Measurements from ENCODE around the gene CRNKL1. TPM values are rescaled to one million over a fixed set of nuclear protein-coding genes. Genes with fewer than 3 reads are reported as not detected.

Gene CRNKL1
- total RNA-seq, 1 donor from 2014 or later, result 31.5 TPM

GRCh38 chr20:20075032-20075431, 22.8 kb upstream of the CRNKL1 start:
- peaks cover 19% of the 10 kb centered on the region for H3K4me1 Mint-ChIP-seq (ENCODE audit: low read depth)
- H3K27me3 Mint-ChIP-seq, result peaks cover 6% of the 10 kb centered on the region
- H3K27ac Mint-ChIP-seq, result no peak overlapping the region
- DNase-seq (ENCODE audit: low spot score, unreplicated experiment), result no peak
- H3K4me3 Mint-ChIP-seq (ENCODE audit: low read depth), result no peak overlapping the region
- no peaks in the 10 kb centered on the region for H3K36me3 Mint-ChIP-seq (ENCODE audit: insufficient read depth)
- TF ChIP-seq, protein P1, sequence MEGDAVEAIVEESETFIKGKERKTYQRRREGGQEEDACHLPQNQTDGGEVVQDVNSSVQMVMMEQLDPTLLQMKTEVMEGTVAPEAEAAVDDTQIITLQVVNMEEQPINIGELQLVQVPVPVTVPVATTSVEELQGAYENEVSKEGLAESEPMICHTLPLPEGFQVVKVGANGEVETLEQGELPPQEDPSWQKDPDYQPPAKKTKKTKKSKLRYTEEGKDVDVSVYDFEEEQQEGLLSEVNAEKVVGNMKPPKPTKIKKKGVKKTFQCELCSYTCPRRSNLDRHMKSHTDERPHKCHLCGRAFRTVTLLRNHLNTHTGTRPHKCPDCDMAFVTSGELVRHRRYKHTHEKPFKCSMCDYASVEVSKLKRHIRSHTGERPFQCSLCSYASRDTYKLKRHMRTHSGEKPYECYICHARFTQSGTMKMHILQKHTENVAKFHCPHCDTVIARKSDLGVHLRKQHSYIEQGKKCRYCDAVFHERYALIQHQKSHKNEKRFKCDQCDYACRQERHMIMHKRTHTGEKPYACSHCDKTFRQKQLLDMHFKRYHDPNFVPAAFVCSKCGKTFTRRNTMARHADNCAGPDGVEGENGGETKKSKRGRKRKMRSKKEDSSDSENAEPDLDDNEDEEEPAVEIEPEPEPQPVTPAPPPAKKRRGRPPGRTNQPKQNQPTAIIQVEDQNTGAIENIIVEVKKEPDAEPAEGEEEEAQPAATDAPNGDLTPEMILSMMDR (IDR thresholded peaks at IDR 0.05; ENCODE audit: unreplicated experiment), result no peak
- H3K9me3 Mint-ChIP-seq (ENCODE audit: low read depth), result no peaks in the 10 kb centered on the region

- TF ChIP-seq, protein P1 (IDR thresholded peaks at IDR 0.05; ENCODE audit: unreplicated experiment), result no peak
- Mint-ChIP-seq H3K27me3 (peaks cover 6% of the 10 kb centered on the region), H3K4me1 (ENCODE audit: low read depth) (peaks cover 14% of the 10 kb centered on the region), H3K27ac (no peak overlapping the region), H3K9me3 (ENCODE audit: low read depth) (no peaks in the 10 kb centered on the region), H3K4me3 (ENCODE audit: low read depth) (no peak overlapping the region), H3K36me3 (ENCODE audit: insufficient read depth) (no peaks in the 10 kb centered on the region)
- no peak for DNase-seq (ENCODE audit: low spot score, unreplicated experiment)
Observed at GRCh38 chr20:20073801-20074371, 21.6 kb upstream of the CRNKL1 start.

- DNase-seq (ENCODE audit: low spot score, unreplicated experiment), result no peak
- Mint-ChIP-seq H3K4me1 (ENCODE audit: low read depth) (no peaks in the 10 kb centered on the region), H3K4me3 (ENCODE audit: low read depth) (no peak overlapping the region), H3K9me3 (ENCODE audit: low read depth) (no peaks in the 10 kb centered on the region), H3K27me3 (peaks cover 6% of the 10 kb centered on the region), H3K36me3 (ENCODE audit: insufficient read depth) (no peaks in the 10 kb centered on the region), H3K27ac (no peak overlapping the region)
- TF ChIP-seq, protein P1 (IDR thresholded peaks at IDR 0.05; ENCODE audit: unreplicated experiment), result no peak
Observed at GRCh38 chr20:20070871-20071726, 18.8 kb upstream of the CRNKL1 start.

- Mint-ChIP-seq H3K27me3 (no peaks in the 10 kb centered on the region), H3K4me3 (ENCODE audit: low read depth) (no peak overlapping the region), H3K36me3 (ENCODE audit: insufficient read depth) (no peaks in the 10 kb centered on the region), H3K9me3 (ENCODE audit: low read depth) (no peaks in the 10 kb centered on the region), H3K27ac (no peak overlapping the region), H3K4me1 (ENCODE audit: low read depth) (no peaks in the 10 kb centered on the region)
- no peak for DNase-seq (ENCODE audit: low spot score, unreplicated experiment)
- TF ChIP-seq, protein P1 (IDR thresholded peaks at IDR 0.05; ENCODE audit: unreplicated experiment), result no peak
Observed at GRCh38 chr20:20065361-20065760, 13.1 kb upstream of the CRNKL1 start.

DNA sequence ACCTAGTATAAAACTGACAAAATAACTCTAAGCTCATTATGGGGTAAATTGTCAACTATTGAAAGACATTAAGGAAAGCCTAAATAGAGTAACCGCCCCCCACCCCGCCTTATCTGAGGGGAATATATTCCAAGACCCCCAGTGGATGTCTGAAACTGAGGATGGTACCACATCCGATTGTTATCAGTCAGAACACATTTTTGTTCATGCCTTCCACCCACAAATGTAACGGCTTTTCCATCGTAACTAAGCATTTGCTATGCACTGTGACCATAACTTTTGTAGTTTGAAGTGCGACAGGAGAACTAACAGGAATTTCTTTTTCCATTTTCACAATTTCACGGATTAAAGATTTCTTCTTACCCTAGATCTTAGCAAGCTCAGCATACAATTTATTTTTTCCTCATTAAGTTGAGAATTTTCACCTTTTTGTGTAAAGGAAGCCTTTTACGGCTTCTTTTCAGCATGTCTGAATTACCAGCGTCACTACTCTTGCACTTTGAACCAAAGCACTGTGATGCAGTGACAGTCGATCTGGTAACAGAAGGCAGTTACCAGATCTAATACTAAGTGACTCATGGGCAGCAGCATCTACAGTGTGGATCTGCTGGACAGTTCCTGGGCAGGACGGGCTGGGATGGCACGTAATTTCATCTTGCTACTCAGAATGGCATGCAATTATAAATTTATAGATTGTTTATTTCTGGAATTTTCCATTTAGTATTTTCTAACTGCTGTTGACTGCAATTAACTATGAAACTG, 11.9 kb upstream of the CRNKL1 start:
- Mint-ChIP-seq H3K36me3 (ENCODE audit: insufficient read depth) (no peaks in the 10 kb centered on the region), H3K27me3 (no peaks in the 10 kb centered on the region), H3K4me3 (ENCODE audit: low read depth) (no peak overlapping the region), H3K27ac (no peak overlapping the region), H3K4me1 (ENCODE audit: low read depth) (no peaks in the 10 kb centered on the region), H3K9me3 (ENCODE audit: low read depth) (no peaks in the 10 kb centered on the region)
- no peak for DNase-seq (ENCODE audit: low spot score, unreplicated experiment)
- TF ChIP-seq, protein P1 (IDR thresholded peaks at IDR 0.05; ENCODE audit: unreplicated experiment), result no peak
